ENCODE measurements around the gene CCDC85C.
A peak's percentile ranks its signal among the peaks of the same experiment; 100 is the strongest.
"Not testable (repeated sequence)": the region's sequence is repeated elsewhere in the genome, so short reads cannot be mapped to it uniquely, and the experiment has no call there.

The CCDC85C gene

DNA sequence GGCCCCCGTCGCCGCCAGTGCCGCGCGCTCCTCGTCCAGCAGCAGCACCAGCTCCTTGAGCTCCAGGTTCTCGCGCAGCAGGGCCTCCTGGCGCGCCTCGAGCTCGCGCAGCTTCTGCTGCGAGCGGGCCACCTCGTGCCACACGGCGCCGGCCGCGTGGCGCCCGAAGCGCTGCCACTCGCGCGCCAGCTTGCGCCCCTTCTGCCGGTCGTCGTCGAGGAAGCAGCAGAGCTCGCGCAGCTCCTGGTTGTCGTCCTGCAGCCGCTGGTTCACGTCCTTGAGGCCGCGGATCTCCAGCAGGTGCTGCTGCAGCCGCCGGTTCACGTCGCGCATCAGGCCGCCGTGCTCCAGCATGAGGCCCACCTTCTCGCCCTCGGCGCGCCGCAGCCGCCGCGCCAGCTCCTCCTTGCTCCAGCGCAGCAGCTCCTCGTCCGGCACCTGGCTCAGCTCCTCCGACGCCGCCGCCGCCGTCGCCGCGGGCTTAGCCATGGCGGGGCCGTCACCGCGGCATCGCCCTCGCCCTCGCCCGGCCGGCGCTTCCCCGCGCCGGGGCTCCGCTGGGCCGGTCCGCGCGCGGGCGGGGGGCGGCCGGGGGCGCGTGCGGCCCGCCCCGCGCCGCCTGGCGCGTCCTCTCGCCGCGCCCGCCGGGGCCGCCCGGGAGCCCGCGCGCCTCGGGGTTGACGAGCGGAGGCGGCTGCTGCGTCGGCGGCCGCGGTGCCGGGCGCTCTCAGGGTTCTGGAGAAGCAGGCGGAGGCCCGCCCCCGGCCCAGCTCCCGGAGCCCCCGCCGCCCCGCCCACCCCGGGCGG is at the start of gene CCDC85C:
Gene CCDC85C (minus strand): TSS at position 737 of the 807 bp plus-strand sequence. CDS start 248 bp downstream, at position 489.
- DNase-seq (ENCODE audit: low spot score) = peak; percentile 23

DNA sequence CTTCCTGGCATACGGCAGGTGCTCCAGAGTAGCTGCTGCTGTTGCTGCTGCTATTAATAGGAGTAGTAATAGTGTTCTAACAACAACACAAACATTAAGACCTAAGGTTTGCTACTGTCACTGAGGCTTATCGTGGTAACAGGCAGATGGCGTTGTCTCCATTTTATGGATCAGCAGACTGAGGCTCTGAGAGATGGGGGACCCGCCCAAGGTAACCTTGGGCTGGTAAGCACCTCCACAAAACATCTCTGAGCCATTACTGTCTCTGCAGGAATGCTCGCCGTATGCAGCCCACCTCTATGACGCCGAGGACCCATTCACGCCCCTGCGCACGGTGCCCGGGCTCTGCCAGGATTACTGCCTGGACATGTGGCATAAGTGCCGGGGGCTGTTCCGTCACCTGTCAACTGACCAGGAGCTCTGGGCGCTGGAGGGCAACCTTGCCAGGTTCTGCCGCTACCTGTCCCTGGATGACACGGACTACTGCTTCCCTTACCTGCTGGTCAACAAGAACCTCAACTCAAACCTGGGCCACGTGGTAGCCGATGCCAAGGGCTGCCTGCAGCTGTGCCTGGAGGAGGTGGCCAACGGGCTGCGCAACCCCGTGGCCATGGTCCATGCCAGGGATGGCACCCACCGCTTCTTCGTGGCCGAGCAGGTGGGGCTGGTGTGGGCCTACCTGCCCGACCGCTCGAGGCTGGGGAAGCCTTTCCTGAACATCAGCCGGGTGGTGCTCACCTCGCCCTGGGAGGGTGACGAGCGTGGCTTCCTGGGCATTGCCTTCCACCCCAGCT is 48.1 kb upstream of the CCDC85C start:
- no peak for DNase-seq (ENCODE audit: low spot score)

DNA sequence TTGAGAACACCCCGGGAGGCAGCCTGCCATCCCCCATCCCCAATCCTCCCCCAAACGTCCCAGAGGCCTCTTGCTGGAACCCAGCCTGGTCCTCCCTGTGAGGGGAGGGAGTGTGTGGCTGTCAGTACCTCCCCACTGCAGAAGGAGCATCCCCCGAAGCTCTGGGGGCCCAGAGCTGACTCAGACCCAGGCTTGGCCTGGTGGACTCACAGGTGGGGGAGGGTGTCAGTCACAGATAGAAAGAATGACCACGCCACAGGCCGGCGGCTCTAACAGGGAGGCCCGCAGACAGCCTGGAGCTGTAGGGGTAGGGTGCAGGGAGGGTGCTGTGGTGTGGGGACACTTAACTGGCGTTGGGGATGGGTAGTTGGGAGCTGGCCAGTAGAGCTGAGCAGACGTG is 46.2 kb upstream of the CCDC85C start:
- no peak for DNase-seq (ENCODE audit: low spot score)

DNA sequence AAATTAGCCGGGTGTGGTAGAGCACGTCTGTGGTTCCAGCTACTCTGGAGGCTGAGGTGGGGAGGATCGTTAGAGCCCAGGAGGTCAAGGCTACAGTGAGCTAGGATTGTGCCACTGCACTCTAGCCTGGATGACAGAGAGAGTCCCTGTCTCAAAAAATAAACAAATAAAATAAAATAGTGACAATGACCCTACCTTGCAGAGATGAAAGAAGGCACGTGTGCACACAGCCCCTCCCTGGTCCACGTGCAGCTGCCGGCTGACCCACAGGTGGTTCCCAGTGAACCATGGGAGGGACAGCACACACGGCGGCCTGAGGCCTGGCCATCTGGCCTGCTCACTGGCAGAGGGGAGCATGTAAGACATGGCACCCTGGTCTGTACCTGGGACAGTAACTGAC is 45.6 kb upstream of the CCDC85C start:
- no peak for DNase-seq (ENCODE audit: low spot score)

DNA sequence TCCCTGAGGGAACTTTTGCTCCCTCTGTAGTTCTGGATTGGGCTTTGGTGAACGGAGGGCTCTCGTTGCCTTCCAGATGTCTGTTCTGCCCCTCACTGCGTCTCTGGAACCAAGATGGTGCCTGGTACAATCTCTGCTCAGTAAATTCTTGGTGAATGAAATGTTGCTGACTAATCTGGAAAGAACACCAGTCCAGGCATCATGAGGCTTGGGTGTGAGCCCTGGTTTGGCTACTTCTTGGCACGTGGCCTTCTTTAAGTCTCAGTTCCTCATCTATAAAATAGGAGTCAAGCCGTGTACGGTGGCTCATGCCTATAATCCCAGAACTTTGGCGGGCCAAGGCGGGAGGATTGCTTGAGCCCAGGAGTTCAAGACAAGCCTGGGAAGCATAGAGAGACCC is 45.2 kb upstream of the CCDC85C start:
- DNase-seq (ENCODE audit: low spot score) = no peak

DNA sequence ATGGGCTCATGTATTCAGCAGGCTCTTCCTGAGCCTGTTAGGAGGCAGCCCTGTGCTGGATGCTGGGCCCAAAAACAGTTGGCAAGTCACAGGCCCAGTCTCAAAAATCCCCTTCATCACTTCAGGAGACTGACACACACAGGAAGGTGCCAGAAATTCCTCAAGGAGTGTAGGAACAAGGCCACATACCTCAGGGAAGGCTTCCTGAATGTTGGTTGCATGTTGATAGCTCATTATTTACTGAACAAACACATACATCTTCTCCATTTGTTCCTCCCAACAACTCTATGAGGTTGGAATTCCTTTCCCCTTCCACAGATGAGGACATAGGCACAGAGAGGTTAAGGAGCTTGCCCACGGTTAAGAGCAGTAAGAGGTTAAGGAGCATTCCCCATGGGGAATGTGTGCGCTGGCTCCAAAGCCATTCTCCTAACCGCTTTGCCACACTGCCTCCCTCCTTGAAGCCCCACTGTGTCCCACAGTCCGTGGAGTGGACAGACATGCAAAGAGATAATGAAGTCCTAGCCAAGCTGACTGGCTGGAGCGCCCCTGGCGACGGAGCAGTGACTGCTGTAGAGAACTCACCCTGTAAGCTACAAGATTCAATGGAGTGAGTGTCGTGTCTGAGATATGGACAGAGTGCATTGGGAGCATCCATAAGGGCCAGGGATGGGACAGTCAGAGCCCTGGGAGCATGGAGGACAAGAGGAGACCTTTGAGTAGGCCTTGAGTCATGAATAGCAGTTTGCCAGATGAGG is 44.2 kb upstream of the CCDC85C start:
- DNase-seq (ENCODE audit: low spot score) = no peak

DNA sequence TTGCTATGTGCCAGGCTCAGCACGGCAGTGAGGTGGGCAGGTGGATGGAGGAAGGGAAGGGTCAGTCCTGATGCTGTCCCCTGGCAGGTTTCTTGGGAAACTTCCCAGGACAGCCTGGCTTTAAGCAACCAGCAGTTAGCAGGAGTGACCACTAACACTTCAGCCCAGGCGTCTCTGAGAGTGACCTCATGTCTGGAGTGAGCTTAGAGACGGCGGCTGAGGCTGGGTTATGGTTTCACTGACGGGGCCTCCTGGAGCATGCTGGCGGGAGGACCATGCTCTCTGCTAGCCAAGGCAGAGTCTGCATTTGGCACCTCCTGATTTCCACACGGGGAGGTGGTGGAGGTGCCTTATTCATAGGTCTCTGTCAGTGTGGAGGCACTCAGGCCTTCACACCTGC is 43.4 kb upstream of the CCDC85C start:
- DNase-seq (ENCODE audit: low spot score) = no peak

DNA sequence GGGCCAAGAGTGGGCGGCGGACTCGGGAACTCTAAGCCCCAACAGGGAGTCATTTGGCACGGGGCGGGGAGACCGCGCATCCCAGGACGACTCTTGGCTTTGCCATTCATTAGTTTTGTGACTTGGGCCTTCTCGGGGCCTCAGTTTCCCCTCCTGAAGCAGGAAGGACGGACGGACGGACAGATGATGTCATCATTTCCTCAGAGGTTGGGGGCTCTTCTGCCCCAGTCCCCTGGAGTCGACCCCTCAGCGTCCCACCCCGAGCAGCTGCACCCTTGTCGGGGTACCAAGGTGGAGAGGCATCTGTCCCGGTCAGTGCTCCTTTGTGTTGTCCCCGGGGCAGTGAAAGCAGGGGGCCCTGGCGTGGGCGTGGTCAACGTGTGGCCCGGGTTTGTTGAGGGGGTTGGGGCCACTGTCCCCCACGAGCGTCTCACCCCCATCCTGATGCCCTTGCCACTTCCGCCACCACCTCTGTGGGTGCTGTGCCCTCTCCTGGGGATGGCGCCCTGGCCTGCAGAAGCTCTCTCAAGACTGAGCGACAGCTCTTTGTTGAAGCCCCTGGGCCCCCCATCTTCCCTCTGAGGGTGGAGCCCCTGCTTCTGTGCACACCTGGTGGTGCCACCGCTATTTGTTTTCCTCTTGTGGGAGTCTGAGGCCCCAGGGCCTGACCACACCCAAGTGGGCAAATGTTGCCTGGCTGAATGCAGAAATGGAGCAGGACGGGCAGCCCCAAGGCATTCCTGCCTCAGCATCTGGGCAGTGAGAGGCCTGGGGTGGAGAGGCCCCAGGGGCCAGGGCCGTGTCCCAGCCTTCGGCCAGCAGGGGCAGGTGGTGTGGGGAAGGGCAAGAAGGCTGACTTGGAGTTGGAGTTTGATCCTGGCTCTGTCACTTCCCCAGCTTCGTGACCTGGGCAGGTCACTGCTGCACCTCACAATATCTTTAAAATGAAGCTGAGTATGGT is 41.8 kb upstream of the CCDC85C start:
- no peak for DNase-seq (ENCODE audit: low spot score)

DNA sequence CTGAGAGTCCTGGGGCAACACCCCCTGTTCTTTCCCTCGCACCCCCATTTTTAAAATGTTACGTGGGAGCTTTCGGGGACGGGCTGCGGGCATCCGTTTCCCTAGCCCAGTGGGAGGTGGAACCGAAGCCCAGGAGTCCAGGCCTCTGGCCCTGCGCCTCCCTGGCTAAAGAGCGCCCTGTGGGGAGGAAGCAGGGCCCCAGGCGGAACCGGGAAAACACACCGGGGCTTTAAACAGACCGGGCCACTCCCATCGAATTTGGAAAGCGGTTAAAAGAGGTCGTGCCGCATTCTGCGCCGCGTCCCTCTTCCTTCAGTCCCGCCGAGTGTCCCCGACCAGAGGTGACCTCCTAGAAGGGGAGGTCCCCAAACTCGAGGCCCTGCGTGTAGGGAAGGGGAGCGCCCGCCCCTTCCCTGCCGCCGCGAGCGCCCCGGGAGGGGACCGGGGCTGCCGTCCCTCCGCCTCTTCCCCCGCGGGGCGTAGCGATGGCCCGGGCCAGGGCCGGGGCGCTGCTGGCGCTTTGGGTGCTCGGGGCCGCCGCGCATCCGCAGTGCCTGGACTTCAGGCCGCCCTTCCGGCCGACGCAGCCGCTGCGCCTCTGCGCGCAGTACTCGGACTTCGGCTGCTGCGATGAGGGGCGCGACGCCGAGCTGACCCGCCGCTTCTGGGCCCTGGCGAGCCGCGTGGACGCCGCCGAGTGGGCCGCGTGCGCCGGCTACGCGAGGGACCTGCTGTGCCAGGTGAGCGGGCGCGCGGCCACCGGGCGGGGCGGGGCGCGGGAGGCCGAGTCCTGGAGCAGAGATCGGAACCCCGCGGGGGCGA is 40.9 kb upstream of the CCDC85C start, which contains the start of gene HHIPL1:
Gene HHIPL1 (plus strand): TSS at position 407 of the 822 bp plus-strand sequence. CDS start 79 bp downstream, at position 486.
- no peak for DNase-seq (ENCODE audit: low spot score)

DNA sequence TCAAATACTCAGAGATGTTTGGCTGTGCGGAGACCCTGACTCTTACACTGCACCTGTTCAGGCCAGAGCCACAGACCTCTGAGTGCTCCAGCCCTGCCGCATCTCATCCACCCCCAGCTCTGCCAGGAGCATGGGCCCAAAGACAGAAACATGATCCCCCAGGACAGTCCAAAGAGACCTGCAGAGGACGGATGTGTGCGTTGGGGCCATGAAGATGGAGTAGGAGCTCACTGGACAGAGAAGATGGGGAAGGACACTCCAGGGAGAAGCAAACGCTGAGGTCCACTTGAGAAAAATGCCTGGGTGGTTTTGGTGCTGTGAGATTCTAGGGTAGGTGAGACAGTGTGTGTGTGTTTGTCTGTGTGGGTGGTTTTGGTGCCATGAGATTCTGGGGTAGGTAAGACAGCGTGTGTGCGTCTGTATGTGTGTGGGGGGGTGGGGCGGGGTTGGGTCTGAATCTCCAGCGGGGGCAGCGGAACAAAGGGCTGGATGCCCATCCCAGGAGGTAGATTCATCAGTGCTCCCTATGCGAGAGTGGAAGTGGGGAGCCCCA is 40.1 kb upstream of the CCDC85C start:
- no peak for DNase-seq (ENCODE audit: low spot score)

DNA sequence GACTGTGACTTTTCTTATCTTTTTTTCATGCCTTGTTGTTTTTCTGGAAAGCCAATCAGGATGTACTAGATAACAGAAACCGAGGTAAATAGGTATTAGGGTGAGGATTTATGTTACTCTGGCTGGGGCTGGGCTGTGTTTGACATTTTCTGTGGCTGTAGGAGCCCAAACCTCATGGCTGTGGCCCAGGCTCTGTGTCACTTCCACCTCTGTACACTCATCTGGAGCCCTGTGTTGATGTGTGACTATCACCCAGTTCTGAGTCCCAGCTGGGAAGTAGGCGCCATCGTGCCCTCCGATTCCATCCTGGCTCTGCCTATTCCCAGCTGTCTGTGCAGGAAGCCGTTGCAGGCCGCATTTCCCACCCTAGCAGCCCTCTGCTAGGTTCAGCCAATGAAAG is 39.3 kb upstream of the CCDC85C start:
- no peak for DNase-seq (ENCODE audit: low spot score)

DNA sequence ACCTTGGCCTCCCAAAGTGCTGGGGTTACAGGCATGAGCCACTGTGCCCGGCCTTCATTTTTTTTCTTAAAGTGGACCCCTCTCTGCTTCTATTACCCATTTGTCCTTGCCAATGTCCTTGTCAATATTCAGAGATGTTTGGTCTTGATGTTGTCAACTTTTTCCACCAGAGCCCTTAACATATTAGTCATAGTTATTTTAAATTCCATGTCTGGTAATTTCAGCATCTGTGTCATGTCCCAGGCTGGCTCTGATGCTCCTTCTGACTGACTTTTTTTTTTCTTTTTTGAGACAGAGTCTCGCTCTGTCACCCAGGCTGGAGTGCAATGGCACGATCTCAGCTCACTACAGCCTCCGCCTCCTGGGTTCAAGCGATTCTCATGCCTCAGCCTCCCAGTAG is 38.8 kb upstream of the CCDC85C start:
- not testable (repeated sequence) for DNase-seq (ENCODE audit: low spot score)

DNA sequence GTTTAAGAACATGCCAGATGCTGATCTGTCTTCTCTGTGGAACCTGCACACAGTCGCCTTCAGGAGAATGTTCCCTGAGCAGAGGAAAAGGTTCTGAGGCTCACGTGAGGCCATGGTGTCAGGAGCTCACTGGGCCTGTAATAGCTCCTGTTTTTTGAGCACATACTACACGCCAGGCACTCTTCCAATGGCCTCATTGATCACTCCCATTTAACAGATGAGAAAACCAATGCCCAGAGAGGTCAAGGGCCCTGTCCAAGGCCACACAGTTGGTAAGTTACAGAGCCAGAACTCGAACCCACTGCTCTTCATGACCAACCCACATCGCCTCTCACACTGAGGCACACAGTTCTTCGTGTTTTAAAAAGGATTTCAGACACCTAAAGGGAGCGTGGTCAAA is 33.6 kb upstream of the CCDC85C start:
- no peak for DNase-seq (ENCODE audit: low spot score)

DNA sequence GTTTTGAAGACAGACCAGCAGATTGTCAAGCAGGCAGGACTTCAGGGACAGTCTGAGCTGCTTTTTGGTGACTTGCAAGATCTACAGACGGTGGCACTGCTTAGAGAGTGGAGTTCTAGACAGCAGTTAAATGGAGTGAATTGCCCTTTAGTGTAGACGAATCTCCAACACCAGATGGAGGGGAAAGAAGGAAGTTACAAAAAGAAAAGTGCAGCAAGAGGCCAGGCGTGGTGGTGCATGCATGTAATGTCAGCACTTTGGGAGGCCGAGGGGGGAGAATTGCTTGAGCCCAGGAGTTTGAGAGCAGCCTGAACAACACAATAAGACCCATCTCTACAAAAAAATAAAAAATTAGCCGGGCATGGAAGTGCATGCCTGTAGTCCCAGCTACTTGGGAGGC is 32.5 kb upstream of the CCDC85C start:
- DNase-seq (ENCODE audit: low spot score) = no peak

DNA sequence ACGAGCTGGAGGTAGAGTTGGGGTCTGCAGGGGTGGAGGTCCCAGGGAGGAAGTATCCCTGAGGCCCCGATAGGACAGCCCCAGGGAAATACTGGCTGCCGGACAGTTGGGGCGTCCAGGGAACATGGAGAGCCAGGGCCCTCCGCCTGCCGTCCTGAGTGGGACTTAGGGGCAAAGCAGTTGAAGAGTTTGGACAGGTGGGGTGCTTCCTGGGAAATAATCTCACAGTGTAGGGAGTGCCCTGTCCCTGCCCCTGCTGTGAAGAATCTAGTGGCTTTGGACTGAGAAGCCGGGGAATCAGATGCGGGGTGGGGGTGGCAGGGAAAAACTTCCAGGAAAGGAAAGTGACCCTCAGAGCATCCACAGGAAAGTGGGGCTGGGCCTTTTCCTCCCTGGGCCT is 31.1 kb upstream of the CCDC85C start:
- no peak for DNase-seq (ENCODE audit: low spot score)

DNA sequence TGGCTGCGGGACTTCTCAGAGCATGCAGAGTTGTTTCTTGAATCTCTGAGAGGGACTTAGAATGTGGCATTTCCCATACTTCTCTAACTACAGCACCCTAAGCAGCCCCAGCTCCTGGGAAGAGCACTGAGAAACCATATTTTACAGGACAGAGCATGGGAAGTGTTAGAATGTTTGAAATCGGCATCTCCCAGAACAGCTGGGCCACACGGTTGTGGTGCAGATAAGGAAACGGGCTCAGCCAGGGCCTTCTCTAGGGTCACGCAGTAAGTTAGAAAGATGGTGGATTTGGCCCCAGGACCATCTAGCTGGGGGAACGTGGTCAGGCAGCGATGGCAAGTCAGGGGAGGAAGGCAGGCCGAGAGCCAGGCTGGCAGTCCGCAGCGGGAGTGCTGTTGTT is 30.4 kb upstream of the CCDC85C start:
- DNase-seq (ENCODE audit: low spot score) = no peak

DNA sequence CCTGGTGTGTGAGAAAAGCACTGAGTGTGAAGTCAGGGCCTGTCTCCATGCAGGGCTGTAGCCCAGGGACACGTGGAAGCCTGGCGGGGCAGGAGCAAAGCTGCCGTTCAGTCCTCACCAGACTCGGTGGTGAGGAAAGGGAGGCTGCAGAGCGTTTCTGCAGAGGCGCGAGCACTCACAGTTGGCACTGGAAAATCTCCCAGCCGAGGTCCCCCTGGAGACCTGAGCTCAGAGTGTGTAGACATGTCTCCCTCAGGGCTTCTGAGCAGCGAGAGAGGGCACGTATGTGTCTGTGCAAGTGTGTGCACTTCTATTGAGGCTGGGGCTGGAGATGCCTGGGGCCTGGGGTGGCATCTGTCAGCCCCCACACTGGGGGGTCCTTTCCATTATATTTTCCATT is 29.9 kb upstream of the CCDC85C start:
- DNase-seq (ENCODE audit: low spot score) = no peak

DNA sequence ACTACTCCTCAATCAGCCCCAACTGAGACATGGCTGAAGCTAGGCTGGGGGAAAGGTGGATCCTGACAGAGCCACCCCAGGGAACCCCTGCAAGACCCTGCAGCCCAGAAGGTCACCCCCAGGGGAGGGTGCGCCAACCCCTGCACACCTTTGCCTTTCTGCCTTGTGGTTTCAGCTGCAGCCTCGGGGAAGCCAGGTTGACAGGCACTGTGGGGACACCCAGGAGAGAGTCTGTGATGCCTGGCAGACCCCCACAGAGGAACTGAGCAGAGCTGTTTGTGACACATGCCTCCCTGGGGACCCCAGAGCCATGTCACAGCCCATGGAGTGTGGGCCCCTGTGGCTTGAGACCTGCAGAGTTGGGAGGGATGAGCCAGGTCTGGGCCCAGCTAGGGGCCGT is 29.1 kb upstream of the CCDC85C start:
- DNase-seq (ENCODE audit: low spot score) = no peak

DNA sequence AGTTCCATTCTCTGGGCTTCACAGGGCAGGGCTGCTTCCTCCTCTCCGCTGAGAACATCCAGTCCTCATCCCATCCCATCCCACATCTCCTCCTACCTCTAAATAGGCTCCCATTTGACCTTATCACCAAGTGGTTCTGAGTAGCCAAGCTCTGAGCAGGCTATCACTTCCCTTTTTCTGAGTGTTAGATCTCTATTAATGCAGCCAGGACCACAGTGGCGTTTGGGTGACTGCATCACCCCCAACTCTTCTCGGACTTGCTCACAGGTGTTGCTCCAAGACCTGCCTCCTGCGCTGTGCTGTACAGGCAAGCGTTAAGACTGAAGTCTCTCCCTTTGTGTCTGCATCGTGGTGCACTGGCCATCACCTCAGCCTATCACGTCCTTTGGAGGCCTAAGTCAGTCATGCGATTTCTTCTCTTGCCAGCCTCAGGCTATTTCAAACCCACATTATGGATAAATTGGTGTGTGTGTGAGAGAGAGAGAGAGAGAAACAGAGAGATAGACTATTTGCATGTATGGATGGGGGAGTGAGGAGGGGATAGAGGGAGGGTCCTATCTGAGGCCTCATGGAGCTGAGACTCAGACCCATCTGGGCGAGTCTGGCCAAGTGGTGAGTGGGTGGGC is 28.5 kb upstream of the CCDC85C start:
- no peak for DNase-seq (ENCODE audit: low spot score)

DNA sequence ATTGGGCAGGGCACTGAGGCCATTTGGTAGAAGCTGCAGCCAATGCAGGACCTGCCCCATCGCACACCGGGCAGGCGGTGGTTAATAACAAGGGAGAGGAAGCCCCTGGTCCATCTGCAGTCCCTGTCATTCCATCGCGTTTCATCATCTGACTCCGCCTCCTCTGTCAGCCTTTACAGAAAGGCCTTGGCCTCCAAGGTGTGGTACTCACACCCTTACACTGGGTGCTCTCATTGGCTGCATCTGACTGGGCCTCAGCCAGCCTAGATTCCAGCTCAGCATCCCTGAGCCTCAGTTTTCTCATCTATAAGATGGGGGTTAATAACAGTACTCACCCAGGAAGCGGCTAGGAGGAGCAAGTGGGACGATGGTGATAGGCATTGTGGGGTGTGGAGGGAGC is 26.2 kb upstream of the CCDC85C start:
- DNase-seq (ENCODE audit: low spot score) = no peak
